AG04450 (cell line): ENCODE results near the gene DDAH1. TPM values are rescaled to one million over a fixed set of nuclear protein-coding genes. Genes with fewer than 3 reads are reported as not detected.

Experiments used
- CTCF ChIA-PET: fragments of 300-600, 350-600 bp; formaldehyde crosslinking; extraction: SDS; loops from one replicate; lab custom pipeline; 2022; ENCODE audit warnings: antibody characterized with exemption, inconsistent platforms; lab: Charles Lee
- POLR2A ChIA-PET: fragments of 350-600 bp; formaldehyde crosslinking; extraction: SDS; loops from one replicate; lab custom pipeline; 2021; ENCODE audit warnings: antibody characterized with exemption, inconsistent platforms; lab: Yijun Ruan, JAX
- DNase-seq: peaks from one replicate; pipeline ENCODE4 v3.0.0-alpha.2; 2011; ENCODE audit warnings: low read depth, low spot score
- H3K27ac ChIP-seq: one replicate; pipeline ENCODE4 v1.5.1; 2012; ENCODE audit warnings: low read depth, low read length, control low read depth
- H3K27me3 ChIP-seq: one replicate; pipeline ENCODE4 v1.6.0; 2012; ENCODE audit warnings: low read length; ENCODE audit not compliant: control insufficient read depth, insufficient read depth
- H3K4me3 ChIP-seq: 2 replicates; pipeline ENCODE4 v1.5.1; 2011; ENCODE audit warnings: mild to moderate bottlenecking, low read depth, low read length, control low read depth
- H3K9me3 ChIP-seq: 2 replicates; pipeline ENCODE4 v1.5.1; 2012; ENCODE audit warnings: low read length; ENCODE audit not compliant: control insufficient read depth, insufficient read depth
- CTCF ChIP-seq: IDR thresholded peaks from 2 replicates; pipeline ENCODE4 v1.5.1; 2011; ENCODE audit warnings: low read depth, low read length, control low read depth, inconsistent platforms
- polyA plus RNA-seq: library from polyadenylated mRNA; depleted of rRNA; stranded (reverse); fragments of >200 nt; gene quantifications from 2 replicates; pipeline ENCODE4 v1.2.3, GENCODE V29; 2011

Gene DDAH1
- polyA plus RNA-seq, 1 experiment, result 102 TPM

- DNase-seq, result no peak
- H3K9me3 ChIP-seq, result no peaks in the 10 kb centered on the region
- ChIA-PET CTCF (interaction anchor here (0.8 to 4.4 kb wide), 5 partner anchors 13 to 193 kb away, joined by 3 to 30 read pairs (median 4); no protein-coding TSS in a partner anchor), POLR2A (no interaction called here)
- H3K27ac ChIP-seq, result no peak overlapping the region
- H3K27me3 ChIP-seq, result no peaks in the 10 kb centered on the region
- no peak for TF ChIP-seq CTCF
- no peak overlapping the region for H3K4me3 ChIP-seq
These were observed 36.5 kb upstream of the DDAH1 start for GRCh38 chr1:85501355-85501898.

- ChIA-PET CTCF (interaction anchor here (0.6 to 1.6 kb wide), 3 partner anchors 8 to 237 kb away, joined by 3 to 7 read pairs (median 6); no protein-coding TSS in a partner anchor), POLR2A (interaction anchor here (1.0 kb wide), 1 partner anchor 84 kb away, joined by 3 read pairs; no protein-coding TSS in a partner anchor)
- no peak for TF ChIP-seq CTCF
- H3K9me3 ChIP-seq, result no peaks in the 10 kb centered on the region
- DNase-seq, result no peak
- H3K27ac ChIP-seq, result no peak overlapping the region
- no peaks in the 10 kb centered on the region for H3K27me3 ChIP-seq
- H3K4me3 ChIP-seq, result no peak overlapping the region
These were observed 32.1 kb upstream of the DDAH1 start for GRCh38 chr1:85496941-85497582.

GRCh38 chr1:85495556-85495955, 30.6 kb upstream of the DDAH1 start:
- POLR2A ChIA-PET, result interaction anchor here (0.6 to 1.2 kb wide), 3 partner anchors 30 to 75 kb away, joined by 3 read pairs; no protein-coding TSS in a partner anchor
- H3K27ac ChIP-seq, result no peak overlapping the region
- no peak for TF ChIP-seq CTCF
- no peaks in the 10 kb centered on the region for H3K9me3 ChIP-seq
- no peaks in the 10 kb centered on the region for H3K27me3 ChIP-seq
- CTCF ChIA-PET, result interaction anchor here (1.6 kb wide), 1 partner anchor 197 kb away, joined by 7 read pairs; no protein-coding TSS in a partner anchor
- no peak for DNase-seq
- no peak overlapping the region for H3K4me3 ChIP-seq

- ChIA-PET POLR2A (no interaction called here), CTCF (no interaction called here)
- Histone ChIP-seq H3K27me3 (no peaks in the 10 kb centered on the region), H3K27ac (no peak overlapping the region), H3K9me3 (no peaks in the 10 kb centered on the region), H3K4me3 (no peak overlapping the region)
- TF ChIP-seq CTCF, result peak; percentile 40
- no peak for DNase-seq
These were observed 29.9 kb upstream of the DDAH1 start for GRCh38 chr1:85494904-85495266.
